ENCODE measurements around the gene MTX2. TPM values are rescaled to one million over a fixed set of nuclear protein-coding genes. Genes with fewer than 3 reads are reported as not detected.

MTX2 gene
- total and polyA plus RNA-seq, 8 donors, result 12.2 to 150 (median 37.1) TPM

DNA sequence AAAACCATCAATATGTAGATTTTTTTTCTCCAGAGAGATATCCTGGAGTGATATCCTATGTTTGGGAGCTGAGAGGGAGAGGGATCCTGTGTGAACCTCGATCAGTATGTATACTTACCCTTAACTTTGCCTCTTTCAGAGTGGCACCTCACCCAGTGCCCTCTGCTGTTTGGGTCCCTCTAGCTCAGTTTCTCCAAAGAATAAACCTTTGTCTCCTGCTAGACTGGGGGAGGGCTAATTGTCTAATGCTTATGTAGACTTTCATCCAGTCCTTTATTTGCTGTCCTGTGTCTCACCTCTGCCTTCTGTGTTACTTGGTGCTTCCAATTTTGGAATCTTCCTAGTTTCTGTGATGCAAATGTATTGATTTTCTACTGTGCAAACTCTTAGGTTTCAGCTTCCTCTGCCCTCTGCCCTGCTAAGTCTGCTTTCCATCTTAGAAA is 48.4 kb downstream of the MTX2 start:
- H3K27ac ChIP-seq, result no peak overlapping the region
- peaks cover 0 to 7% (median 0%) of the 10 kb centered on the region in 4 donors for H3K4me1 ChIP-seq
- no peaks in the 10 kb centered on the region for H3K9me3 ChIP-seq
- DNase-seq, result no peak
- WGBS, 5 donors, result 58 to 95% (median 74%) methylated on average over 1 of the region's 1 CpG
- H3K4me3 ChIP-seq, result no peak overlapping the region
- no peaks in the 10 kb centered on the region for H3K27me3 ChIP-seq
- H3K36me3 ChIP-seq, result peaks cover 3 to 20% (median 10%) of the 10 kb centered on the region in 4 donors
- TF ChIP-seq POLR2AphosphoS5 (IDR thresholded peaks at IDR 0.05), result no peak
- no peak for TF ChIP-seq POLR2A (IDR thresholded peaks at IDR 0.05)
- intact Hi-C loops (cut with DNase I; ENCODE audit: low total_unique reads), result no loop called here

DNA sequence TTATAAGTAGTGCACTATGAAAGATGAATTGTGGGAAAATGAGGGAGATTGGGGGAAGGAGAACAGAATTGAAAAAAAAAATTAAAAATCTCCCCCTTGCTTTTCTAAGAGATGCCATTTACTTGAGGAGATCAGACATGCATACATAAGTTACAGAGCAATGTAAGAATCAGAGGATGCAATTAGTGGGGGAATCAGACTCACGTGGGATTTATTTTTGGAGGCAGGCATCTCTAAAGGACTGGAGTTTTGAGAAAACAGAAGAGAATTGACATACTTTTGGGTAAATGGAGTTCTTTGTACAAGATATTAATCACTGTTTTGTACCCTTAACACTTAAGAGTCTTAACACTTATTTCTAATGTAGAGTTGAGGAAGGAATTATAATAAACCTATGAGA is 52.7 kb downstream of the MTX2 start:
- Histone ChIP-seq H3K27ac (no peak overlapping the region), H3K36me3 (peaks cover 0 to 5% (median 0%) of the 10 kb centered on the region in 4 donors), H3K4me1 (peaks cover 0 to 4% (median 0%) of the 10 kb centered on the region in 4 donors), H3K9me3 (no peaks in the 10 kb centered on the region), H3K4me3 (no peak overlapping the region), H3K27me3 (no peaks in the 10 kb centered on the region)
- no peak for DNase-seq
- TF ChIP-seq, protein P1, sequence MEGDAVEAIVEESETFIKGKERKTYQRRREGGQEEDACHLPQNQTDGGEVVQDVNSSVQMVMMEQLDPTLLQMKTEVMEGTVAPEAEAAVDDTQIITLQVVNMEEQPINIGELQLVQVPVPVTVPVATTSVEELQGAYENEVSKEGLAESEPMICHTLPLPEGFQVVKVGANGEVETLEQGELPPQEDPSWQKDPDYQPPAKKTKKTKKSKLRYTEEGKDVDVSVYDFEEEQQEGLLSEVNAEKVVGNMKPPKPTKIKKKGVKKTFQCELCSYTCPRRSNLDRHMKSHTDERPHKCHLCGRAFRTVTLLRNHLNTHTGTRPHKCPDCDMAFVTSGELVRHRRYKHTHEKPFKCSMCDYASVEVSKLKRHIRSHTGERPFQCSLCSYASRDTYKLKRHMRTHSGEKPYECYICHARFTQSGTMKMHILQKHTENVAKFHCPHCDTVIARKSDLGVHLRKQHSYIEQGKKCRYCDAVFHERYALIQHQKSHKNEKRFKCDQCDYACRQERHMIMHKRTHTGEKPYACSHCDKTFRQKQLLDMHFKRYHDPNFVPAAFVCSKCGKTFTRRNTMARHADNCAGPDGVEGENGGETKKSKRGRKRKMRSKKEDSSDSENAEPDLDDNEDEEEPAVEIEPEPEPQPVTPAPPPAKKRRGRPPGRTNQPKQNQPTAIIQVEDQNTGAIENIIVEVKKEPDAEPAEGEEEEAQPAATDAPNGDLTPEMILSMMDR (IDR thresholded peaks at IDR 0.05), result no peak
- TF ChIP-seq POLR2A (IDR thresholded peaks at IDR 0.05) (no peak), POLR2AphosphoS5 (IDR thresholded peaks at IDR 0.05) (no peak), EP300 (IDR thresholded peaks at IDR 0.05) (no peak)
- intact Hi-C loops (cut with DNase I; ENCODE audit: low total_unique reads), result no loop called here
- 84 to 94% (median 91%) methylated on average over 1 of the region's 1 CpG for WGBS, 5 donors

DNA sequence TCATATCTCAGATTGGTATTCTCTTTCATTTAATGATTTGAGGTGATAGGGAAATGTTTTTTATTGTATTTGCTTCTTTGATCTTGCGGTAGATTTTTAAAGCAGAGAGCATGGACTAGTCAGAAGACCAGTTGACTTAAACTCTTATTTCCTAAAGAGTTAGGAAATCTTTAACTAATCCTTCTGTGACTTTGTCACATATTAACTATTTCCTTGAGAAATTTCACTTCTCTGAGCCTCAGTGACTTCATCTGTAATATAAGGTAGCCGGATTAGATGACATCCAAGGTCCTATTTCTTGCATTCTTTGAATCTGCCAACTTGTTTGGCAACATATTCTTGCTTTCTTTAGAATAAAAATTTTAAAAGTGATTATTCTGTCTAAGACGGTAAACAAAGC is 55.6 kb downstream of the MTX2 start:
- Histone ChIP-seq H3K36me3 (peaks cover 0 to 23% (median 17%) of the 10 kb centered on the region in 4 donors), H3K9me3 (no peaks in the 10 kb centered on the region), H3K27ac (no peak overlapping the region), H3K4me3 (no peak overlapping the region), H3K4me1 (no peaks in the 10 kb centered on the region), H3K27me3 (no peaks in the 10 kb centered on the region)
- WGBS, 5 donors, result 61 to 79% (median 71%) methylated on average over 3 of the region's 3 CpGs
- no peak for TF ChIP-seq POLR2AphosphoS5 (IDR thresholded peaks at IDR 0.05)
- no peak for TF ChIP-seq POLR2A (IDR thresholded peaks at IDR 0.05)
- no peak for TF ChIP-seq EP300 (IDR thresholded peaks at IDR 0.05)
- TF ChIP-seq, protein P1 (IDR thresholded peaks at IDR 0.05), result no peak
- intact Hi-C loops (cut with DNase I; ENCODE audit: low total_unique reads), result no loop called here
- DNase-seq, result peak in 1 of 2 donors; percentile 8

DNA sequence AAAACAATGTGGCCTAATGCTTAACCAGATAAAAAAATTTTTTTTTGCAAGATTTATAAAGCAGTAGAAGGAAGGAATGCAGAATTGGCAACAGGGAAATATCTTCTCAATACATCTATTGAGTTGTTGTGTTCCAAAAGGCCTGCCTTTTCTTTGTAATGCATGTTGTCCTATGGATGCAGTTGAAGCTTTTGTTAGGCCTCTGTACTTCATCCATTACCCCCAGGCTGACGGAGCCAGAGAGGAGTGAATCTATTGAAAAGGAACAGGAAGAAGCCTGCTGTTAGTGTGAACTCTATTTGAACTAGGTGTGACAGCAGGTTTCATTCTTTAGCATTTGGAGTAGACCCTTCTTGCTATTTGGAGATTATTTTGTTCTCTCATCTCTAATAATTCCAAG is 56.5 kb downstream of the MTX2 start:
- intact Hi-C loops (cut with DNase I; ENCODE audit: low total_unique reads), result no loop called here
- Histone ChIP-seq H3K4me1 (no peaks in the 10 kb centered on the region), H3K9me3 (no peaks in the 10 kb centered on the region), H3K27ac (no peak overlapping the region), H3K36me3 (peaks cover 0 to 25% (median 20%) of the 10 kb centered on the region in 4 donors), H3K27me3 (no peaks in the 10 kb centered on the region), H3K4me3 (no peak overlapping the region)
- 79 to 90% (median 89%) methylated on average over 1 of the region's 1 CpG for WGBS, 5 donors
- TF ChIP-seq POLR2A (IDR thresholded peaks at IDR 0.05) (no peak), POLR2AphosphoS5 (IDR thresholded peaks at IDR 0.05) (no peak), EP300 (IDR thresholded peaks at IDR 0.05) (no peak)
- TF ChIP-seq, protein P1 (IDR thresholded peaks at IDR 0.05), result no peak
- peak in 1 of 2 donors; percentile 38 for DNase-seq

DNA sequence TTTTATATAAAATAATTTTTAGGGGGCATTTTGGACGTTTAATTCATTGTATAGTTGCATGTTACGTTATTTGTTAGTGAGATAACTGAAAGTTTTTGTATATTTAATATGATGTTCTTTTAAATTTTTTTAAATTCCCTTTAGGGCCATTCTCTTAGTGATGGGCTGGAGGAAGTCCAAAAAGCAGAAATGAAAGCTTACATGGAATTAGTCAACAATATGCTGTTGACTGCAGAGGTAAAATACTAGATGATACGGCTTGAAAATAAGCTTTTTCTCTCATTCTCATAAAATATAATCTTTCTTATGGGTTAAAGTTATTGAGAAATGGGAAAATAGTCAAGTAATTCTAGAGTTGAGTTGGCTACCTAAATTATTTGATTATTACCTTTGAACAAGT is 58.9 kb downstream of the MTX2 start:
- Histone ChIP-seq H3K9me3 (no peaks in the 10 kb centered on the region), H3K4me3 (no peak overlapping the region), H3K4me1 (no peaks in the 10 kb centered on the region), H3K27ac (no peak overlapping the region), H3K36me3 (peaks cover 0 to 25% (median 21%) of the 10 kb centered on the region in 4 donors), H3K27me3 (no peaks in the 10 kb centered on the region)
- intact Hi-C loops (cut with DNase I; ENCODE audit: low total_unique reads), result no loop called here
- WGBS, 5 donors, result 90 to 94% (median 93%) methylated on average over 3 of the region's 3 CpGs
- DNase-seq, result no peak
- TF ChIP-seq EP300 (IDR thresholded peaks at IDR 0.05), result no peak
- TF ChIP-seq POLR2A (IDR thresholded peaks at IDR 0.05), result no peak
- no peak for TF ChIP-seq POLR2AphosphoS5 (IDR thresholded peaks at IDR 0.05)
- TF ChIP-seq, protein P1 (IDR thresholded peaks at IDR 0.05), result no peak

All from stomach (tissue), 9 donors.